ENCODE results near the gene NOP58.

The NOP58 gene

GRCh38 chr2:202337151-202337550 lies 71.6 kb downstream of the NOP58 start:
- H3K27me3 ChIP-seq (replicated peaks; ENCODE audit: insufficient read depth, low read length): no peaks in the 10 kb centered on the region
- H3K79me2 ChIP-seq (ENCODE audit: low read length): no peaks in the 10 kb centered on the region
- H2AFZ ChIP-seq (ENCODE audit: low read length): no peak overlapping the region
- no peaks in the 10 kb centered on the region for H3K36me3 ChIP-seq (replicated peaks; ENCODE audit: insufficient read depth, low read length)
- H3K9me3 ChIP-seq (replicated peaks; ENCODE audit: insufficient read depth, low read length): no peaks in the 10 kb centered on the region
- no peak overlapping the region for H3K27ac ChIP-seq (ENCODE audit: low read length)
- H4K20me1 ChIP-seq (ENCODE audit: insufficient read depth, low read length): no peaks in the 10 kb centered on the region
- TF ChIP-seq EZH2 (optimal IDR thresholded peaks at IDR 0.05; ENCODE audit: low read depth, low read length) (no peak), EZH2phosphoT487 (IDR thresholded peaks at IDR 0.05; ENCODE audit: low read length) (no peak), CTCF (IDR thresholded peaks at IDR 0.05; ENCODE audit: low read length) (no peak)
- no peak for DNase-seq
- H3K4me1 ChIP-seq (ENCODE audit: low read length): no peaks in the 10 kb centered on the region
- no peaks in the 10 kb centered on the region for H3F3A ChIP-seq (ENCODE audit: insufficient read depth, low read length)
- H3K4me2 ChIP-seq (ENCODE audit: low read depth, low read length): no peak overlapping the region
- H3K4me3 ChIP-seq (ENCODE audit: low read length): no peak overlapping the region
- no peaks in the 10 kb centered on the region for H3K9me2 ChIP-seq (replicated peaks; ENCODE audit: insufficient read depth, low read length)
- no peak overlapping the region for H3K9ac ChIP-seq (ENCODE audit: low read length)

- H3F3A ChIP-seq (ENCODE audit: insufficient read depth, low read length): no peaks in the 10 kb centered on the region
- H3K79me2 ChIP-seq (ENCODE audit: low read length): no peaks in the 10 kb centered on the region
- H3K27ac ChIP-seq (ENCODE audit: low read length): no peak overlapping the region
- H3K4me2 ChIP-seq (ENCODE audit: low read depth, low read length): no peak overlapping the region
- no peaks in the 10 kb centered on the region for H3K27me3 ChIP-seq (replicated peaks; ENCODE audit: insufficient read depth, low read length)
- H3K9me2 ChIP-seq (replicated peaks; ENCODE audit: insufficient read depth, low read length): no peaks in the 10 kb centered on the region
- no peaks in the 10 kb centered on the region for H3K9me3 ChIP-seq (replicated peaks; ENCODE audit: insufficient read depth, low read length)
- no peak for TF ChIP-seq EZH2 (optimal IDR thresholded peaks at IDR 0.05; ENCODE audit: low read depth, low read length)
- no peak for TF ChIP-seq CTCF (IDR thresholded peaks at IDR 0.05; ENCODE audit: low read length)
- no peak for TF ChIP-seq EZH2phosphoT487 (IDR thresholded peaks at IDR 0.05; ENCODE audit: low read length)
- no peak overlapping the region for H2AFZ ChIP-seq (ENCODE audit: low read length)
- no peaks in the 10 kb centered on the region for H3K4me1 ChIP-seq (ENCODE audit: low read length)
- no peaks in the 10 kb centered on the region for H3K36me3 ChIP-seq (replicated peaks; ENCODE audit: insufficient read depth, low read length)
- no peaks in the 10 kb centered on the region for H4K20me1 ChIP-seq (ENCODE audit: insufficient read depth, low read length)
- no peak overlapping the region for H3K9ac ChIP-seq (ENCODE audit: low read length)
- no peak for DNase-seq
- no peak overlapping the region for H3K4me3 ChIP-seq (ENCODE audit: low read length)
Measured at GRCh38 chr2:202337706-202338346, 72.3 kb downstream of the NOP58 start.

- Histone ChIP-seq H3K4me2 (ENCODE audit: low read depth, low read length) (no peak overlapping the region), H4K20me1 (ENCODE audit: insufficient read depth, low read length) (no peaks in the 10 kb centered on the region), H3K9ac (ENCODE audit: low read length) (no peak overlapping the region), H3K79me2 (ENCODE audit: low read length) (no peaks in the 10 kb centered on the region), H3F3A (ENCODE audit: insufficient read depth, low read length) (no peaks in the 10 kb centered on the region), H3K4me3 (ENCODE audit: low read length) (no peak overlapping the region), H3K4me1 (ENCODE audit: low read length) (no peaks in the 10 kb centered on the region), H3K27ac (ENCODE audit: low read length) (no peak overlapping the region), H3K9me3 (replicated peaks; ENCODE audit: insufficient read depth, low read length) (no peaks in the 10 kb centered on the region), H3K9me2 (replicated peaks; ENCODE audit: insufficient read depth, low read length) (no peaks in the 10 kb centered on the region), H2AFZ (ENCODE audit: low read length) (no peak overlapping the region), H3K27me3 (replicated peaks; ENCODE audit: insufficient read depth, low read length) (no peaks in the 10 kb centered on the region), H3K36me3 (replicated peaks; ENCODE audit: insufficient read depth, low read length) (no peaks in the 10 kb centered on the region)
- no peak for DNase-seq
- TF ChIP-seq CTCF (IDR thresholded peaks at IDR 0.05; ENCODE audit: low read length) (no peak), EZH2phosphoT487 (IDR thresholded peaks at IDR 0.05; ENCODE audit: low read length) (no peak)
Measured at GRCh38 chr2:202339071-202339870, 73.7 kb downstream of the NOP58 start.

Measured in MM.1S (cell line).